IMR-90 (cell line): ENCODE measurements around the gene APOL2. TPM values are rescaled to one million over a fixed set of nuclear protein-coding genes. Genes with fewer than 3 reads are reported as not detected.
"Not testable (repeated sequence)": the region's sequence is repeated elsewhere in the genome, so short reads cannot be mapped to it uniquely, and the experiment has no call there.

ENCODE experiments used
- ATAC-seq: fragments of 200-7000 bp; cut with Tn5 transposase; 2 replicates; pipeline ENCODE4 v1.9.1; 2020; ENCODE audit warnings: low read depth, mild to moderate bottlenecking, moderate library complexity
- BruUV-seq: library from RNA; stranded (reverse); fragments of 400-500 nt; replicated peaks from 2 replicates; lab custom pipeline; 2021; lab: Mats Ljungman, UMichigan
- CTCF ChIA-PET: fragments of 300-600 bp; formaldehyde crosslinking; extraction: SDS; loops from one replicate; lab custom pipeline; 2021; ENCODE audit warnings: antibody characterized with exemption; lab: Yijun Ruan, JAX
- POLR2A ChIA-PET: fragments of 300-600 bp; sonication (Branson Sonifier 250); formaldehyde crosslinking; loops from one replicate; lab custom pipeline; 2022; ENCODE audit warnings: antibody characterized with exemption; ENCODE audit not compliant: unreplicated experiment; lab: Charles Lee
- DNase-seq: peaks from one replicate; pipeline ENCODE4 v3.0.0; 2013
- H2AFZ ChIP-seq: replicated peaks from 2 replicates; pipeline ENCODE3; 2013; ENCODE audit warnings: low read length, mild to moderate bottlenecking; ENCODE audit not compliant: poor library complexity
- H2AK5ac ChIP-seq: 2 replicates; pipeline ENCODE4 v1.6.1; 2013; ENCODE audit warnings: low read depth, low read length, inconsistent platforms
- H2AK9ac ChIP-seq: replicated peaks from 2 replicates; pipeline ENCODE3; 2013; ENCODE audit warnings: mild to moderate bottlenecking, low read depth, low read length, moderate library complexity; ENCODE audit not compliant: poor library complexity
- H2BK120ac ChIP-seq: 2 replicates; pipeline ENCODE4 v1.6.1; 2013; ENCODE audit warnings: low read depth, low read length, inconsistent platforms
- H2BK15ac ChIP-seq: 3 replicates; pipeline ENCODE4 v1.6.1; 2013; ENCODE audit warnings: low read depth, low read length, inconsistent platforms
- H2BK20ac ChIP-seq: 2 replicates; pipeline ENCODE4 v1.6.1; 2013; ENCODE audit warnings: low read depth, mild to moderate bottlenecking, inconsistent platforms, low read length, moderate library complexity
- H2BK5ac ChIP-seq: 2 replicates; pipeline ENCODE4 v1.6.1; 2013; ENCODE audit warnings: mild to moderate bottlenecking, low read depth, low read length, inconsistent platforms; ENCODE audit not compliant: poor library complexity, severe bottlenecking
- H3K14ac ChIP-seq: replicated peaks from 2 replicates; pipeline ENCODE4 v1.6.1; 2013; ENCODE audit warnings: low read depth, low read length, inconsistent platforms
- H3K18ac ChIP-seq: 2 replicates; pipeline ENCODE4 v1.6.1; 2013; ENCODE audit warnings: low read depth, low read length, control low read depth
- H3K23ac ChIP-seq: 2 replicates; pipeline ENCODE4 v1.6.1; 2013; ENCODE audit warnings: low read depth, low read length, inconsistent platforms
- H3K27ac ChIP-seq: 2 replicates; pipeline ENCODE4 v1.5.1; 2013; ENCODE audit warnings: mild to moderate bottlenecking, control low read depth, low read length; ENCODE audit not compliant: insufficient read depth
- H3K27me3 ChIP-seq: 2 replicates; pipeline ENCODE4 v1.6.1; 2013; ENCODE audit warnings: low read length; ENCODE audit not compliant: control insufficient read depth, insufficient read depth
- H3K36me3 ChIP-seq: 2 replicates; pipeline ENCODE4 v1.6.1; 2013; ENCODE audit warnings: low read length, mixed read lengths; ENCODE audit not compliant: control insufficient read depth, insufficient read depth
- H3K4ac ChIP-seq: 2 replicates; pipeline ENCODE4 v1.6.1; 2013; ENCODE audit warnings: low read depth, low read length, inconsistent platforms
- H3K4me1 ChIP-seq: 2 replicates; pipeline ENCODE4 v1.6.1; 2013; ENCODE audit warnings: low read length, mixed read lengths; ENCODE audit not compliant: control insufficient read depth, insufficient read depth
- H3K4me2 ChIP-seq: 2 replicates; pipeline ENCODE4 v1.6.1; 2013; ENCODE audit warnings: low read depth, mild to moderate bottlenecking, control low read depth, low read length, moderate library complexity
- H3K4me3 ChIP-seq: 2 replicates; pipeline ENCODE4 v1.5.1; 2013; ENCODE audit warnings: low read depth, mild to moderate bottlenecking, control low read depth, low read length, moderate library complexity; ENCODE audit not compliant: insufficient read depth
- H3K56ac ChIP-seq: 2 replicates; pipeline ENCODE4 v1.6.1; 2013; ENCODE audit warnings: low read length, inconsistent platforms; ENCODE audit not compliant: insufficient read depth; ENCODE audit errors: extremely low read depth
- H3K79me1 ChIP-seq, 2 experiments: 2 replicates each; pipeline ENCODE4 v1.6.1; 2013; ENCODE audit warnings: low read length in 2 of 2, inconsistent platforms in 1 of 2, low read depth in 1 of 2
- H3K9ac ChIP-seq: 2 replicates; pipeline ENCODE4 v1.6.1; 2013; ENCODE audit warnings: low read depth, low read length, control low read depth
- H3K9me1 ChIP-seq: 2 replicates; pipeline ENCODE4 v1.6.1; 2013; ENCODE audit warnings: low read length, inconsistent platforms; ENCODE audit not compliant: insufficient read depth
- H3K9me3 ChIP-seq: 2 replicates; pipeline ENCODE4 v1.6.1; 2013; ENCODE audit warnings: low read length; ENCODE audit not compliant: control insufficient read depth, insufficient read depth
- H4K20me1 ChIP-seq: 2 replicates; pipeline ENCODE4 v1.6.1; 2013; ENCODE audit warnings: low read length, inconsistent platforms; ENCODE audit not compliant: insufficient read depth
- H4K5ac ChIP-seq: 2 replicates; pipeline ENCODE4 v1.6.1; 2013; ENCODE audit warnings: mild to moderate bottlenecking, low read depth, low read length, control low read depth
- H4K8ac ChIP-seq, 2 experiments: 2 replicates each; pipeline ENCODE4 v1.6.1; 2013; ENCODE audit warnings: low read depth in 2 of 2, low read length in 2 of 2, control low read depth in 1 of 2, inconsistent platforms in 1 of 2
- H4K91ac ChIP-seq: 2 replicates; pipeline ENCODE4 v1.6.1; 2013; ENCODE audit warnings: low read depth, low read length, inconsistent platforms; ENCODE audit not compliant: insufficient read depth
- WGBS, 2 experiments: methylation state at CpG; one replicate each; pipeline versions ENCODE4 v1.1.5 to v1.1.7; 2013; ENCODE audit warnings: missing lambda C conversion rate in 2 of 2; ENCODE audit not compliant: insufficient read length in 1 of 2; ENCODE audit errors: extremely low coverage in 2 of 2; 5-methylcytosine and 5-hydroxymethylcytosine counted together
- dilution Hi-C: fragments of 300-500 bp; cut with HindIII; formaldehyde crosslinking; loops from one replicate; pipeline ENCODE4 v1.14.3; 2018; ENCODE audit warnings: low sequenced_read_pairs; ENCODE audit not compliant: unreplicated experiment
- in situ Hi-C: fragments of 300-500 bp; cut with MboI; formaldehyde crosslinking; loops from 3 replicates; pipeline ENCODE4 v1.14.3; 2019; ENCODE audit warnings: low sequenced_read_pairs, inconsistent platforms, mixed read lengths
- intact Hi-C: fragments of 100-400 bp; cut with micrococcal nuclease; formaldehyde crosslinking; loops from 2 replicates; pipeline ENCODE4 v1.10.0; 2022
- polyA plus RNA-seq, 3 experiments: library from polyadenylated mRNA; depleted of rRNA; stranded (reverse); fragments of >200 nt; gene quantifications; 2 replicates each; pipeline ENCODE4 v1.2.3, GENCODE V29; 2012; ENCODE audit warnings: low replicate concordance in 1 of 3
- total RNA-seq: library from RNA; depleted of rRNA; stranded (reverse); fragments of >200 nt; gene quantifications from 2 replicates; pipeline ENCODE4 v1.2.3, GENCODE V29; 2012

The APOL2 gene
- total and polyA plus RNA-seq, 2 of the 4 experiments (the other 2 are of a cell fraction) = 13.1 to 57.5 TPM

- H3K36me3 ChIP-seq, H2AK9ac ChIP-seq, H2BK15ac ChIP-seq, H3K56ac ChIP-seq, H2BK5ac ChIP-seq, H3K9ac ChIP-seq, H2BK120ac ChIP-seq, BruUV-seq, DNase-seq, H4K20me1 ChIP-seq, CTCF ChIA-PET, H3K18ac ChIP-seq, in situ Hi-C loops, H3K79me1 ChIP-seq, H4K5ac ChIP-seq, H3K27me3 ChIP-seq, H3K14ac ChIP-seq, POLR2A ChIA-PET, H3K27ac ChIP-seq, H3K4me3 ChIP-seq, H3K4ac ChIP-seq, H2AK5ac ChIP-seq, H3K23ac ChIP-seq, H3K9me1 ChIP-seq, H3K4me2 ChIP-seq, dilution Hi-C loops, H3K4me1 ChIP-seq, H3K9me3 ChIP-seq, H4K8ac ChIP-seq, ATAC-seq, H2AFZ ChIP-seq, H2BK20ac ChIP-seq, H4K91ac ChIP-seq, intact Hi-C loops: not testable (repeated sequence)
- 95% methylated on average over 4 of the region's 6 CpGs; no CpG with 5 or more reads in 1 of the 2 experiments for WGBS, 2 experiments
Observed at GRCh38 chr22:36261675-36262074, 22.3 kb upstream of the APOL2 start.
